ENCODE data around the gene CHRNE. TPM values are rescaled to one million over a fixed set of nuclear protein-coding genes. Genes with fewer than 3 reads are reported as not detected.
"Not testable (repeated sequence)": the region's sequence is repeated elsewhere in the genome, so short reads cannot be mapped to it uniquely, and the experiment has no call there.

Gene CHRNE
- total RNA-seq, 1 experiment from 2014 or later: not detected

DNA sequence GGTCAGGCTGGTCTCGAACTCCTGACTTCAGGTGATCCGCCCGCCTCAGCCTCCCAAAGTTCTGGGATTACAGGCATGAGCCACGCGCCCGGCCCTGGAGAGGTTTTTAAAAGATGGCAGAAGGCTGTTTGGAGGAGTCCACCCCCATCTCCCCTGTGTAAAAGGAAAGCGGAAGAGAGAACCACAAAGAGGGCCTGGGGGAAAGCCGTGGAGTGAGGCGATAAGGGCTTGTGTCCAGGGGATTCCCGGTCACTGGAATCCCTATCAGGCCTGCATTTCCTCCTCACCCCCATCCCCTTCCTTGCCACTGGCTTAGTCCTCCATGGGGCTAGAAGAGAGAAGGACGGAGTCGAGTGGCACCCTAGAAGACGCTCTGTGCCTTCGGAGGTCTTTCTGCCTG lies 29.1 kb upstream of the CHRNE start, which contains the start of gene GP1BA:
Gene GP1BA (plus strand): TSS at position 315 of the 400 bp plus-strand sequence. CDS start 328 bp downstream, outside the sequence.
- Mint-ChIP-seq H3K4me1 (ENCODE audit: low read depth, unreplicated experiment) (no peaks in the 10 kb centered on the region), H3K27me3 (ENCODE audit: insufficient read depth, unreplicated experiment) (no peaks in the 10 kb centered on the region), H3K36me3 (ENCODE audit: insufficient read depth, unreplicated experiment) (peaks cover 12% of the 10 kb centered on the region), H3K27ac (ENCODE audit: unreplicated experiment) (no peak within 1 kb of the TSS), H3K4me3 (ENCODE audit: unreplicated experiment) (no peak within 1 kb of the TSS), H3K9me3 (ENCODE audit: unreplicated experiment) (no peaks in the 10 kb centered on the region)
- no peak for DNase-seq
- H3K9me3 ChIP-seq: no peaks in the 10 kb centered on the region
- intact Hi-C loops (cut with micrococcal nuclease; ENCODE audit: unreplicated experiment): no loop called here
- H3K4me3 ChIP-seq (ENCODE audit: low read depth, low read length): no peak within 1 kb of the TSS
- POLR2A ChIA-PET: no interaction called here
- TF ChIP-seq, protein P1, sequence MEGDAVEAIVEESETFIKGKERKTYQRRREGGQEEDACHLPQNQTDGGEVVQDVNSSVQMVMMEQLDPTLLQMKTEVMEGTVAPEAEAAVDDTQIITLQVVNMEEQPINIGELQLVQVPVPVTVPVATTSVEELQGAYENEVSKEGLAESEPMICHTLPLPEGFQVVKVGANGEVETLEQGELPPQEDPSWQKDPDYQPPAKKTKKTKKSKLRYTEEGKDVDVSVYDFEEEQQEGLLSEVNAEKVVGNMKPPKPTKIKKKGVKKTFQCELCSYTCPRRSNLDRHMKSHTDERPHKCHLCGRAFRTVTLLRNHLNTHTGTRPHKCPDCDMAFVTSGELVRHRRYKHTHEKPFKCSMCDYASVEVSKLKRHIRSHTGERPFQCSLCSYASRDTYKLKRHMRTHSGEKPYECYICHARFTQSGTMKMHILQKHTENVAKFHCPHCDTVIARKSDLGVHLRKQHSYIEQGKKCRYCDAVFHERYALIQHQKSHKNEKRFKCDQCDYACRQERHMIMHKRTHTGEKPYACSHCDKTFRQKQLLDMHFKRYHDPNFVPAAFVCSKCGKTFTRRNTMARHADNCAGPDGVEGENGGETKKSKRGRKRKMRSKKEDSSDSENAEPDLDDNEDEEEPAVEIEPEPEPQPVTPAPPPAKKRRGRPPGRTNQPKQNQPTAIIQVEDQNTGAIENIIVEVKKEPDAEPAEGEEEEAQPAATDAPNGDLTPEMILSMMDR (IDR thresholded peaks at IDR 0.05; ENCODE audit: insufficient read depth in 1 of 2, low read depth in 1 of 2, low read length in 1 of 2, severe bottlenecking in 1 of 2, unreplicated experiment in 1 of 2): no peak
- no peaks in the 10 kb centered on the region for H3K4me1 ChIP-seq
- CTCF ChIA-PET: no interaction called here
- no peaks in the 10 kb centered on the region for H3K36me3 ChIP-seq (ENCODE audit: control insufficient read depth, insufficient read depth, low read length)
- H3K27me3 ChIP-seq (replicated peaks; ENCODE audit: control insufficient read depth, insufficient read depth, low read length): no peaks in the 10 kb centered on the region
- BruUV-seq (replicated peaks): no TSS peak

DNA sequence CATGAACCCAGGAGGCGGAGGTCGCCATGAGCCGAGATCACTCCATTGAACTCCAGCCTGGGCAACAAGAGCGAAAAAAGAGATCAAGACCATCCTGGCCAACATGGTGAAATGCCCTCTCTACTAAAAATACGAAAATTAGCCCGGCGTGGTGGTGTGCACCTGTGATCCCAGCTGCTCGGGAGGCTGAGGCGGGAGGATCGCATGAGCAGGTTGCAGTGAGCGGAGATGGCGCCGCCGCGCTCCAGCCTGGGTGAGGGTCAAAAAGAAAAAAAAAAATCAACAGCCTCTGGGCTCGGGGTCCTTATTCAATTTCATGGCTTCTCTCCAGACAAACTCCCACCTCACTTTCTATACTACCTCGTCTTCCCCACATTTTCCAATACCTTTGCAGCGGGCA lies 26.0 kb upstream of the CHRNE start:
- Mint-ChIP-seq H3K36me3 (ENCODE audit: insufficient read depth, unreplicated experiment) (peaks cover 7% of the 10 kb centered on the region), H3K27me3 (ENCODE audit: insufficient read depth, unreplicated experiment) (no peaks in the 10 kb centered on the region), H3K9me3 (ENCODE audit: unreplicated experiment) (no peaks in the 10 kb centered on the region), H3K4me3 (ENCODE audit: unreplicated experiment) (no peak overlapping the region), H3K4me1 (ENCODE audit: low read depth, unreplicated experiment) (no peaks in the 10 kb centered on the region), H3K27ac (ENCODE audit: unreplicated experiment) (no peak overlapping the region)
- Histone ChIP-seq H3K36me3 (ENCODE audit: control insufficient read depth, insufficient read depth, low read length) (no peaks in the 10 kb centered on the region), H3K4me1 (no peaks in the 10 kb centered on the region), H3K9me3 (no peaks in the 10 kb centered on the region), H3K4me3 (ENCODE audit: low read depth, low read length) (no peak overlapping the region), H3K27me3 (replicated peaks; ENCODE audit: control insufficient read depth, insufficient read depth, low read length) (no peaks in the 10 kb centered on the region)
- no TSS peak for BruUV-seq (replicated peaks)
- DNase-seq: no peak
- TF ChIP-seq, protein P1 (IDR thresholded peaks at IDR 0.05; ENCODE audit: insufficient read depth in 1 of 2, low read depth in 1 of 2, low read length in 1 of 2, severe bottlenecking in 1 of 2, unreplicated experiment in 1 of 2): no peak
- CTCF ChIA-PET: no interaction called here
- POLR2A ChIA-PET: no interaction called here
- intact Hi-C loops (cut with micrococcal nuclease; ENCODE audit: unreplicated experiment): no loop called here

DNA sequence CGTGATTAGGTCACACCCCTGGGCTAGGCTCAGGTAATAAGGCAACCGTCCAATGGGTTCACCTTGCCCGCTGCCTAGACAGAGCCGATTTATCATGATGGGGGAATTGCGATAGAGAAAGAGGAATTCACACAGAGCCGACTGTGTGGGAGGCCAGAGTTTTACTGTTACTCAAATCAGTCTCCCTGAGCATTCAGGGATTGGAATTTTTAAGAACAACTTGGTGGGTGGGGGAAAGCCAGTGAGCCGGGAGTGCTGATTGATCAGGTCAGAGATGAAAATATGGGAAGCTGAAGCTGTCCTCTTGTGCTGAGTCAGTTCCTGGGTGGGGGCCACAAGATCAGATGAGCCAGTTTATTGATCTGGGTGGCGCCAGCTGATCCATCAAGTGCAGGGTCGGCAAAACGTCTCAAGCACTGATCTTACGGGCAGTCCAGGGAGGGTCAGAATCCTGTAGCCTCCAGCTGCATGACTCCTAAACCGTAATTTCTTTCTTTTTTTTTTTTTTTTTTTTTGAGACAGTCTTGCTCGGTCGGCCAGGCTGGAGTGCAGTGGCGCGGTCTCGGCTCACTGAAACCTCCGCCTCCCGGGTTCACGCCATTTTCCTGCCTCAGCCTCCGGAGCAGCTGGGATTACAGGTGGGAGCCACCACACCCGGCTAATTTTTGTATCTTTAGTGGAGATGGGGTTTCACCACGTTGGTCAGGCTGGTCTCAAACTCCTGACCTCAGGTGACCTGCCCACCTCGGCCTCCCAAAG lies 23.9 kb upstream of the CHRNE start:
- BruUV-seq (replicated peaks); H3K27me3 ChIP-seq (replicated peaks; ENCODE audit: control insufficient read depth, insufficient read depth, low read length); H3K4me1 ChIP-seq; H3K4me1 Mint-ChIP-seq (ENCODE audit: low read depth, unreplicated experiment); H3K27ac Mint-ChIP-seq (ENCODE audit: unreplicated experiment); DNase-seq; H3K36me3 ChIP-seq (ENCODE audit: control insufficient read depth, insufficient read depth, low read length); H3K4me3 Mint-ChIP-seq (ENCODE audit: unreplicated experiment); H3K4me3 ChIP-seq (ENCODE audit: low read depth, low read length); CTCF ChIA-PET; H3K27me3 Mint-ChIP-seq (ENCODE audit: insufficient read depth, unreplicated experiment); H3K36me3 Mint-ChIP-seq (ENCODE audit: insufficient read depth, unreplicated experiment); intact Hi-C loops (cut with micrococcal nuclease; ENCODE audit: unreplicated experiment); H3K9me3 Mint-ChIP-seq (ENCODE audit: unreplicated experiment); H3K9me3 ChIP-seq: not testable (repeated sequence)
- POLR2A ChIA-PET: interaction anchor here (1.2 kb wide), 1 partner anchor 14 kb away, joined by 9 read pairs; the partner anchor contains the start of genes RNF167 and SLC25A11
